GM18526 (cell line): Measurements from ENCODE around the gene ZNF532.

Experiments used
- POLR2A ChIP-seq: IDR thresholded peaks from 3 replicates; pipeline ENCODE4 v1.6.1; 2011; ENCODE audit not compliant: insufficient read length; ENCODE audit errors: extremely low read depth

Gene ZNF532

DNA sequence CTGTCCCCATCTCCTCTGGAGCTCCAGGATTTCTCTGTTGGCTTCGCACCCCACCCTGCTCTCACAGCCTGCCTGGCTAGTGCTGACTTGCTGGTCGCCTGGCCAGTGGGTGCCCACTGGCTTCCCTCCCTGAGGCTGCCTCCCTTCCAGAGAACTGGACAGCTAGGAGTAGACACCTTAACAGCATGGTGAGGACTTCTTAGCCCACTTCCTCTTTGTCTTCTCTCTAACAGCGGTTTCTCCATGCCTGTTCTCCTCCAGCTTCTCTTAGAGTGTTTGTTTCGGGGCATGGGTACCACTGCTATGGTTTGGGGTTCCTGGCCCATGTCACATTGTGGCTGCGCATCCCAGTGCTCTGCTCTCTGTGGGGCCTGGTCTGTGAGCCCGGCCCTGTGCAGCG is 37.1 kb downstream of the ZNF532 start:
- TF ChIP-seq POLR2A, result no peak

DNA sequence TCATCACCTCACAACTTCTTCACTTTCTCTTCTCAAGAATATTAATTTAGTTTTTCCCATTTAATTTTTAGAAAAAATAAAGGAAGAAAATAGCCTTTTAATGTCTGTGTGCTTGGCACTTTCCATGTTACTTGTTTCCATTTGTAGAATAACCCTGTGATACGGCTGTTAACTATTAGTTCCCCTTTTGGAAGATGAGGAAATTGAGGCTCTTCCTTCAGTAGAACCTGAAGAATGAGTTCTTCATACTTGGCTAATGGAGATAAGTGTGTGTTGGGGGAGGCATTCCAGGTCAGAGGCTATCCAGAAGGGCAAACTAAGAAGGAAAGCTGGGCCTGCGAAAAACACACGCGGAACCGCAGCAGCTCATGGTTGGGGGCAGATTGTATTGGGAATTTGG is 38.3 kb downstream of the ZNF532 start:
- TF ChIP-seq POLR2A, result no peak

DNA sequence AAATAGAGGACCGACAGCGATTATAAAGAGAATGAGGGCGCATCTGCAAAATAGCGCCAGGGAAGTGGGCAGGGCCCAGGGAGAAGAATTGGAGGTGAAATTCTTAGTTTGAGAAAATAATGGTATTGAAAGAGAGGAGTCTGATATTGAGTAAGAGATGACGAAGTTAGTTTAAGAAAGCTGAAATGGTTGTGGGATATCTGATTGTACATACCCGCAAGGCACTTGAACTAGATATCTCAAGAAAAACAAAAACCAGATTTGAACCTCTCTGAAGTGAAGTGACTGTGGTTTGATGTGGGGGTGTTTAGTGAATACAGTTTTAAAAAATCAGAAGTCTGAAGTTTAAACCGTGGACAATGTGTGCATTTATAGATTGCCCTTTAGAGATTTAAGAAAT is 38.9 kb downstream of the ZNF532 start:
- no peak for TF ChIP-seq POLR2A

DNA sequence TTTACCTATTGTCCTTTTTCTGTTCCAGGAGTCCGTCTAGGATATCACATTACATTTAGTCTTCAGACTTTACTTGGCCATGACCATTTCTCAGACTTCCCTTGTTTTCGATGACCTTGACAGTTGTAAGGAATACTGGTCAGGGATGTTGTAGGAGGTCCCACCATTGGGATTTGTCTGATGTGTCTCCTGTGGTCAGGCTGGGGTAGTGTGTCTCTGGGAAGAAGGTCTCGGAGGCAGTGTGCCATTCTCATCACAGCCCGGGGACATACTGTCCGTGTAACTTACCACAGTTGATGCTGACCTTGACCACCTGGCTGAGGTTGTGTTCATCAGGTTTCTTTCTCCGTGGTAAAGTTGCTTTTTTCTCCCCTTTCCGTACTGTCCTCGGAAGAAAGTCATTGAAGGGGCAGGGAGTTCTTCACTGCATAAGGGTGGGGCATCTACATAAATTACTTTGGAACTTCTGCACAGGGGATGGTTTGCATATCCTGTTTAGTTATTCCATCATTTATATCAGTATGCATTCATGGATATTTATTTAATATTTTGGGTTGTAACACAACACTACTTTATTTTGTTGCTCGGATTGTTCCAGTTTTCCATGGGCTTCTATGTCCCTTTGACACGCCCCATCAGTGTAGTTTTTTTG is 41.2 kb downstream of the ZNF532 start:
- no peak for TF ChIP-seq POLR2A

DNA sequence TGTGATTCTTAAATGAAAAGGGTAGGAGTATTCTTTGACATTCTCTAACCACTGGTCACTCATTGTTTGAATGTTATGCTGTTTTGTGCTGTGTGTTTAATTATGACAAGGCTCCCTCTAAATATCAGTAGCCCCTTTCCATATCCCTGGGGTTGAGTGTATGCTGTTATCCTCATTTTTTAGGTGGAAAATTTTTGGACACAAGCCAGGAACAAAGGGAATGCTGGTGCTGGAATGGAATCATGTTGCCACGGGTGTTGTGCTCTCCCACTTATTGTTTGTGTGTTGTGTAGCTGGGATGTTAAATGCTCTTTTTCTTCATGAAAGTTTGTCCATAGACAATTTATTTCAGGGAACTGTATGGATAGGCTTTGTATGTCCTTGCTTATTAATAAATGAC is 43.3 kb downstream of the ZNF532 start:
- TF ChIP-seq POLR2A, result no peak

DNA sequence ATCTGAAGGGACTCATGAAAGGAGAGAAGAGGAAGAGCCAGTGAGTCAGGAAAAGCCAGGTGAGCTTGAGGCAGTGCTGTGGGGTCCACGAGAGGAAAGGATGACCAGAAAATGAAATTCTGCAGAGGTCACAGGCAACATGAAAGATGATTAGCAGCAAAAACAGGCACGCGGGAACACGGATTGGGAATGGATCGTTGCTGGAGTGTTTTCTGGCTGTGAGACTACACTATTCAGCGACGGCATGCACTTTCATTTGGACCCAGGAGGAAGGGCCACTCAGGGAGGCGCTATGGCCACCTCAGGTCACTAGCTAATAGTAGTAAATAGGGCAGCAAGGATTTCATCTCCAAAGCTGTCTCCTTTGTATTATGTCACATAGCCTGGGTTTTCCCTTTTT is 44.8 kb downstream of the ZNF532 start:
- no peak for TF ChIP-seq POLR2A

DNA sequence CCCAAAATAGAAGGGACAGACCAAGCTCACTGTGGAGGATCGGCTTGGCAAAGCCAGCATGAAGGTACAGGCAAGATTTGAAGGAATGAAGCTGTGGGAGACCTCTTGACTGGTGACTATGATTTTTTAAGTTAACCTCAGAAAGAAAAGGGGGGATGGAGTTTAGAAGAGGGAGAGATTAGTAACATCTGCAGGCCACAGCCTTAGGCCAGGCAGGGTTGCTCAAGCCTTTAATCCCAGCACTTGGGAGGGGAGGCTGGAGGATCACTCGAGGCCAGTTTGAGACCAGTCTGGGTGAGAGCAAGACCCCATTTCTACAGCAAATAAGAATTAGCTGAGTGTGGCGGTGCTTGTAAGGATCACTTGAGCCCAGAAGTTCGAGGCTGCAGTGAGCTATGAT is 46.6 kb downstream of the ZNF532 start:
- no peak for TF ChIP-seq POLR2A

DNA sequence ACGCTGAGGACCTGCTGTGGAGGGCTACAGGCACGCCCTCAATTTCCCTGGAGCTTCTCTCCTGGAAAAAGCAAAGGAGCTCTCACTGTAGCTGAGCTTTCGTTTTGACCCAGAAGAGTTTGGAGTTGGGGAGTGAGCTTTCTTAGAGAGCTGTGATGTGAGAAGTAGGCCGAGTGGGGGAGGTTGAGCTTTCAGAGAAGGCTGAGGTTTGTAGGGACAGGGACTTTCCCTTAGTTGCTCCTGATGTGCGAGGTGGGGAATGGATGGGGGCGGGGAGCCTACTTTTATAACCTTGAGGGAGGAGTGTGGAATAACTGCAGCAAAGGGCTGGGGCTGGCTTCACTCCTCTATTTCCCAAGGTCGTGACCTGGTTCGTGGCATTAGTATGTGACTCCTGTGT is 47.1 kb downstream of the ZNF532 start:
- TF ChIP-seq POLR2A, result no peak

DNA sequence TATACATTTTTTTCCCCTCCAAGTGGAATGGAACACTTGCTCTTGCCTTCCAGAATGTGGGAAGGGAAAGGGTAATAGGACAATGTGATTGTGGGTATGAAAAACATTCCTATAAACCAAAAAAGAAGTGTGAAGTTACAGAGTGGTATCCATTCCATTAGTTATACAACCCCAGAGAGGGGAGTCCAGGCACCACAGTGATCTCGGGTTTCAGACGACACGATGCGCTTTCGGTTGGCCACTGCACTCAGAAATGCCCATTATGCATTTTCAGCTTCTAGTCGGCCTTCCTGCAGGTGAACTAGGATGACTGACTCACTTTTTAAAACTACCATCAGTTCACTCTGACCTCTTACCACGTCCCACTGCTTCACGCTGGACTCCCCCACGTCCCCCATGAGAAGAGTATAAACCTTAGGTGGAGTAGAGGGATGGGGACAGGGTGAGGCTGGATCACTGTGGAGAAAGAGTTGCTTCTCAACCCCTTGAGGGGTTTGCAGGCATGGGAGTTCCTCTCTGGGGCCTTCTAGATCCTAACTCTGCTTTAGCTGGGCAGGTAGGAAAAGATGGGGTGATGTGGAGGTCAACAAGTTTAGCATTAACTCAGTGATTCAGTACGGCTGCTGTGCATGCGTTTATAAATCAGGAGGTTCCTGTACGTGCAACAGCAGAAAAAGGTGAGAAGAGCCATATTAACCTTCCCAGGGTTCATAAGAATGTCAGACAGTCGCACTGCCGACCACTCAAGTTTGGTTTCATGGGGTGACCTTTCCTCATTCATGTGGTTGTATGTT is 50.5 kb downstream of the ZNF532 start:
- no peak for TF ChIP-seq POLR2A

DNA sequence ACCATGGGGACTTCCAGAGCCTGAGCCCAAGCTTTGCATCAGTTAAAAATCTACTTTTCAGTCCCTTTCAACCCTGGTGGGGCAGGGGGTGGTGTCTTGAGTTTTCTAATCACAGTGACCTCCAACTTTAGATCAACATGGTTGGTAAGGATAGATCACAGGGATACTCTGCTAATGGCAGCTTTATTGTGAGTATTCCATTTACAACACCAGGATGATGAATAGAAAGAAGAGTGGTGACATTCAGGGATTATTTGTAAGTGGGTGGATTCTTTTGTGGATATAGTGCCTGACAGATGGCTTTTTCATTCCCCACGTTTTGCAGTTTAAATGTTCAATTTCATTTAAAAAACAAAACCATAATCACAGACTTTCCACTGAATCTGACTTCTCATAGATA is 51.3 kb downstream of the ZNF532 start:
- no peak for TF ChIP-seq POLR2A

DNA sequence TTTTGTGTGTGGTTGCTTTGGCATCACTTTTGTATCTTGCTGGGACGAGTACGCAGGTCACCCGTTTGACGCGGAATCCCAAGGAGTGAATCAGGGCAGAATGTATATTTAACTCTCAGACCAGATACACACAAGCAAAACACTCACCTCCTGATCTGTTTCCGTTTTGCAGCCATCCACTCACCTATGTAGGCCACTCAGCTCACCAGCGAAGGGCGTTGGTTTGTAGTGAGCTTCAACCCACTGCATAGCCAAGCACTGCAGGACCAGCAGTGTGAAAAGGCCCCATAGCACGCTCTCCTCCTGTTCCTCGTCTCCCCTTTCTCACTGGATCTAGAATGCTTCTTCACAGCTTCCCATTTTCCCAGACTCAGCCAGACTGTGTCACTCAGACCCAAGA is 58.3 kb downstream of the ZNF532 start:
- no peak for TF ChIP-seq POLR2A

DNA sequence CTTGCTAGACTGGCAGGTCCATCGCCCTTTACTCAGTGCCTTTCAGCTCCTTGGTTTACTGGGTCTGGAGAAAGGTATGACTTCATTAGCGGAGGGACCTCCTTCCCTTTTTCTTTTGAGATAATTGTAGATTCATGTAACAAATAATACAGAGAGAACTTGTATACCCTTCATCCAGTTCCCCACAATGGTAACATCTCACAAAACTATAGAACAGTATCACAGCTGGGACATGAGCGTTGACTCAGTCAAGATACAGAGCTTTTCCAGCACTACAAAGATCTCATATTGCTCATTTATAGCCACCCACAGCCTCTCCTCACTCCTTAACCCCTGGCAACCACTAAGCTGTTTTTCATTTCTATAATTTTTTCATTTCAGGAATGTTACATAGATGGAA is 59.8 kb downstream of the ZNF532 start:
- no peak for TF ChIP-seq POLR2A

DNA sequence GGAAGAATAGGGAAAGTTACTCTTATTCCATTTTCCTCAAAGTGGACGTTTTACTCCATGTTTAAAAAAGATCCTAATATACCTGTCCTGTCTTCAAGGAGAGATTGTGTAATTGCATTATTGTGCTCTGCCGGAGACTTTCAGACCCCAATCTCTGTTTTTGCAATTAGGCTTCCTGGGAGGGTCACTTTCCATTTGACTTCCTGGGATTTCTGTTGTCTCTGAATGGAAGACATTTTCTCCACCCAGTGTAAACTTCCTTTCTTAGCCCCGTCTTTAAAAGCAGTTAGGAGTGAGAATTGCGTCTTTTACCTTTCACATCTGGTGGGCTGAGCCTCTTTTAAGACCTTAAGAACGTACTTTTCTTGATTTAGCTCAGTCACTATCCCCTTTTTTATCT is 63.0 kb downstream of the ZNF532 start:
- no peak for TF ChIP-seq POLR2A

DNA sequence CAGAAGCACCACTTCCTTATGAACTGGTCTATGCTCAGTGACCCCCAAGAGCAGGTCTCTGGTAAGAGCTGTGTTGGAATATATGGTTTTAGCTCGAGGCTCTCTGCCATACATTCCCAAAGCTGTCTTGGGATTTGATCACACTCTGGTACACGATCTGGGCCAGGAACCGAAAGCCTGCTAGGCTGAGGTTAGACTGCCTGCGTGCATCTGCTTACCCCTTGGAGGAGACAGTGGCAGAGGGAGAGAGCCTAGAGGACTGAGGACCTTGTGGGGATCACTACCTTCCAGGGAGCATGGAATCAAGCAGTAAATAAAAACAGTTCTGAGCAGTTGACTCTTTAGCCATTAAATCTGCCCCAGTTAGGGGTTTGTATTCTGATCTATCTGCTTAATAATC is 63.7 kb downstream of the ZNF532 start:
- no peak for TF ChIP-seq POLR2A

DNA sequence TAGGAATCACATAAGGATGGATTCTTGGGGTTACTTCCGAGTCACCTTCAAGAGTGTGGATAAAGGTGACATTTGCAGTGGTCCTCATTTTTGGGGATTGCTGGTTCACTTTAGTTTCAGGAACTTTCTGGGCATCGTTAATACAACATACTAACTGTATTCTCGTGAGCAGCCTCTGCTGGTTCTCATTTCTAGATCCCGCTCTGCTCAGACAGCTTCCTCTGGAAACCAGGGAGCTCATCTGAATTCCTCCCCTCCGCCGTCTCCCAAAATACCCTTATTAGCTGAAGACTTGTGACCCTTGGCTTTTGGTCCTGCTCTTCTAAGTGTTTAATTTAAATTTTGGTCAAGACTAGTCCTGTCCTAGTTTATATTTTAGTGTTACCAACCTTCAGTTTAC is 64.5 kb downstream of the ZNF532 start:
- TF ChIP-seq POLR2A, result no peak

DNA sequence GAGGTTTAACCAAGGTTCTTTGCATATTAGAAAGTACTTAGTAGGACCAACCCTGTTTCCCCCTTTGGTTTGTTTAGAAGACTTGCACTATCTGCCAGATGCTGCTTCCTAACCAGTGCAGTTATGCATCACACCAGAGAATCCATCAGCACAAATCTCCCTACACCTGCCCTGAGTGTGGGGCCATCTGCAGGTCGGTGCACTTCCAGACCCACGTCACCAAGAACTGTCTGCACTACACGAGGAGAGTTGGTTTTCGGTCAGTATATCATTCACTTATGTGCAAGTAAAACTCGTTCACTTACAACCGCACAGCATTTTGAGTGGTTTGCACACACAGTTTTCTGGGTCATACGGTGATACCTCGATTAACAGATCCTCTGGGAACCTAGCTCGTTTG is 69.7 kb downstream of the ZNF532 start:
- TF ChIP-seq POLR2A, result no peak
